LNCaP clone FGC (cell line): Measurements from ENCODE around the gene MED13L.

ENCODE experiments used
- DNase-seq: peaks from one replicate; pipeline ENCODE4 v3.0.0-alpha.2; 2011; ENCODE audit warnings: low read depth
- H3K4me3 ChIP-seq: 2 replicates; pipeline ENCODE4 v1.5.1; 2011; ENCODE audit warnings: mild to moderate bottlenecking, low read depth, low read length, control low read depth
- TF ChIP-seq, protein P1 (sequence below): IDR thresholded peaks from 2 replicates; pipeline ENCODE4 v1.5.1; 2012; ENCODE audit warnings: mild to moderate bottlenecking; ENCODE audit not compliant: control insufficient read depth, insufficient read depth; ENCODE audit errors: extremely low read depth

Gene MED13L

DNA sequence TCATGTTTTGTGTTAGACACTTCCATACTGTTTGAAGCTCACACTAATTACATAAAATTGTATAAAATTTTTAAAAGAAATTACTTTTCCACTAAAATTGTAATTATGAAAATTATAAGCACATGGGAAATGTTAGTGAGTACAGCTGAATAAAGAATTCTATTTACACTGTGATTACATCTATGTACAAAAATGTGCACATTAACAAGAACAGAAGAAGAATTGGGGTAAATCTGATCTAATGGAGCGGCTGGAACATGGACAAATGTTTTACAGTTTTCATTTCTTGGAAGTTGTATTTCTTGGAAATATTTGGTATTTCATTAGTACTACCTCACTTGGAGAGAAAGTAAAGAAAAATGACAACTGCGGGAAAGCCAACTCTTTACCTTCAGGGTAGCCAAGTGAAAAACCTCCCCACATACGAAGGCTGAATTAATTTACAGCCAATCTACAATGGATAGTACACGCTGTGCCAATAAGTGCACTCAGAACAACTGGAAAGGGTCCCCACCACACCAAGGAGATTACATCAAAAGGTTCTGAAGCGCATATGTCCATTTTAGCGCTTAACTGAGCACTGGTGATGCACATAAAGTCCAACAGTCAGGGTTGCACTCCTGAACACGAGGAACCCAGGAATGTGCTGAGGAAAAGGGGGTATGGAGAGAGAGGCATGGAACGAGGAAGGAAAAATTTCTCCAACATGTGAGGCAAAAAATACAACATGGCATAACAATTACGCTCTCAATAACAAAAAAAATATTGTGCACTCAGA lies 17.5 kb downstream of the MED13L start:
- DNase-seq = no peak

DNA sequence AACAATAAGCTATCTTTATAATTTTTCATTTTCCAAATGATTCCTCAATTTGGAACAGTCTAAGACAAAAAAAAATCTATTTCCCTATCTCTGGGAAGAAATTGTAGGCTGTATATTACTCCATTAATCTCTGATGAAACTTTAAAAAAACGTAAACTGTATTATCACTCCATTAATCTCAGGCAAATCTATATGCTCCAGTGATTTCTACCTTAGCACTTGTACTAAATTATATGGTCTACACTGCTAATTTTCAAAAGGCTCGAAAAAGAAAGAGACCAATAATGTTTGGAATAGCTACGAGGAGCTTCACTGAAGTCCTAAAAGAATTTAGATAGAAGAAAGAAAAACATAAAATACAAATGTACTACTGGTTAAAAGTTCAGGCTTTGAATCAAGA lies 19.7 kb downstream of the MED13L start:
- TF ChIP-seq, protein P1, sequence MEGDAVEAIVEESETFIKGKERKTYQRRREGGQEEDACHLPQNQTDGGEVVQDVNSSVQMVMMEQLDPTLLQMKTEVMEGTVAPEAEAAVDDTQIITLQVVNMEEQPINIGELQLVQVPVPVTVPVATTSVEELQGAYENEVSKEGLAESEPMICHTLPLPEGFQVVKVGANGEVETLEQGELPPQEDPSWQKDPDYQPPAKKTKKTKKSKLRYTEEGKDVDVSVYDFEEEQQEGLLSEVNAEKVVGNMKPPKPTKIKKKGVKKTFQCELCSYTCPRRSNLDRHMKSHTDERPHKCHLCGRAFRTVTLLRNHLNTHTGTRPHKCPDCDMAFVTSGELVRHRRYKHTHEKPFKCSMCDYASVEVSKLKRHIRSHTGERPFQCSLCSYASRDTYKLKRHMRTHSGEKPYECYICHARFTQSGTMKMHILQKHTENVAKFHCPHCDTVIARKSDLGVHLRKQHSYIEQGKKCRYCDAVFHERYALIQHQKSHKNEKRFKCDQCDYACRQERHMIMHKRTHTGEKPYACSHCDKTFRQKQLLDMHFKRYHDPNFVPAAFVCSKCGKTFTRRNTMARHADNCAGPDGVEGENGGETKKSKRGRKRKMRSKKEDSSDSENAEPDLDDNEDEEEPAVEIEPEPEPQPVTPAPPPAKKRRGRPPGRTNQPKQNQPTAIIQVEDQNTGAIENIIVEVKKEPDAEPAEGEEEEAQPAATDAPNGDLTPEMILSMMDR = no peak
- H3K4me3 ChIP-seq = no peak overlapping the region
- DNase-seq = no peak

More for the DNA sequence above, 17.5 kb downstream of the MED13L start:
- TF ChIP-seq, protein P1 = no peak
- no peak overlapping the region for H3K4me3 ChIP-seq

- TF ChIP-seq, protein P1 = no peak
- peak; percentile 80 for DNase-seq
- no peak overlapping the region for H3K4me3 ChIP-seq
Observed at GRCh38 chr12:116257215-116257614, 20.3 kb downstream of the MED13L start.

DNA sequence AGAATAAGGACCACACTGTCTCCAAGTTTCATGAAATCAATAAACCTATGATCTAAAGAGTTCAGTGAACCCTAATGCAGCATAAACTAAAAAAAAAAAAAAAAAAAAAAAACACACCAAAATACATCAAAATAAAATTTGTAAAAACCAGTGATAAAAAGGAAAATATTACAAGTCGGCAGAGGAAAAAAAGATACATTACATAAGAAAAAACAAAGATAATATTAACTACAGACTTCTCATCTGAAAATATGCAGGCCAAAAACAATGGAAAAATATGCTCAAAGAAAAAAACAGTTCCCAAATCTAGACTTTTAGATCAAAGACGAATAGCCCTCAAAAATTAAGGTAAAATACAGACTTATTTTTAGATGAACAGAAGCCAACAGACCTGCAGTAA lies 27.6 kb downstream of the MED13L start:
- DNase-seq = no peak
- H3K4me3 ChIP-seq = no peak overlapping the region
- TF ChIP-seq, protein P1 = no peak

DNA sequence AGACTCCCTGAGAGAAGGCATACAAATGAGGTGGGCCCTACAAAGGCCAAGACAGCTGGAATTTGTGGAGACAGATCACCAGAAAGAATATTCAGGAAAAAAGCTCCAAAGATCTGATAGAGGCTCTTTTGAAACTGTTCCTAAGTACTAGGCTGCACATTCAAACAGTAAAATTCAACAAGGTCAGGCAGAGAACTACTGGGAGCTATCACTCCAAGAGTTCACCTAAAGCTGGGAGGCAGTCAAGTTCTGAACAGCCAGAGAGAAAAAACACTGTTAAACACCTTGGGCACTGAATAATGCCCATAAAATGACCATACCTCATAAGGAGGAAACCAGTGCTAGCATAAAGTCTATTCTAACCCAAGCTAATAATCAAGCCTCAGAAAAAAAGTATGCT lies 28.6 kb downstream of the MED13L start:
- H3K4me3 ChIP-seq = no peak overlapping the region
- DNase-seq = no peak

DNA sequence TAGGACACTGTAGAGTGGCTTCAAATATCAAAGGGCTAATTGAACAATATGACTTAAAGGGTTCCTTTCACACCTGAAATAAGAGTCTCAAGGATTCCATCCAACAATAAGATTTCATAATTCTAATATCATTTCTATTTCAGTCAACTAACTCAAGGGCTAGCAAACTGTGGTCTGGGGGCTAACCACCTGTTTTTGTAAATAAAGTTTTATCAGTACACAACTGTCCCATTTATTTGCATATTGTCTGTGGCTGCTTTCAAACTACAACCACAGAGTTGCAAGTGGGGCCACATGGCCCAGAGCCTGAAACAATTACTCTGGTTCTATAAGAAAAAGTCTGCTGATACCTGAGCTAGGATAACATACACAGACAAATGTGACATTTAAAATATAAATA lies 29.1 kb downstream of the MED13L start:
- DNase-seq = no peak
- H3K4me3 ChIP-seq = no peak overlapping the region
- TF ChIP-seq, protein P1 = no peak

More for the DNA sequence above, 28.6 kb downstream of the MED13L start:
- TF ChIP-seq, protein P1 = no peak

- DNase-seq = no peak
- no peak overlapping the region for H3K4me3 ChIP-seq
- TF ChIP-seq, protein P1 = no peak
Observed at GRCh38 chr12:116247377-116247776, 30.1 kb downstream of the MED13L start.
